Fibroblast of skin of right biceps (primary cell): Measurements from ENCODE around the gene NLRP5.
"Not testable (repeated sequence)": the region's sequence is repeated elsewhere in the genome, so short reads cannot be mapped to it uniquely, and the experiment has no call there.

ENCODE experiments used
- DNase-seq: peaks from one replicate; pipeline ENCODE4 v3.0.0-alpha.2; 2013

NLRP5 gene

GRCh38 chr19:55986487-55986886 lies at the start of gene NLRP5:
TSS of gene NLRP5 (plus strand) at chr19:55986775.
- DNase-seq = no peak

GRCh38 chr19:55939206-55939605 lies 47.4 kb upstream of the NLRP5 start:
- DNase-seq = no peak

- no peak for DNase-seq
These were observed 46.3 kb upstream of the NLRP5 start for GRCh38 chr19:55940306-55940705.

GRCh38 chr19:55947532-55947931 lies 39.0 kb upstream of the NLRP5 start, which contains the start of gene NLRP8:
TSS of gene NLRP8 (plus strand) at chr19:55947832.
- DNase-seq = no peak

- not testable (repeated sequence) for DNase-seq
These were observed 36.0 kb upstream of the NLRP5 start for GRCh38 chr19:55950566-55950965.

GRCh38 chr19:55956431-55956830 lies 30.1 kb upstream of the NLRP5 start:
- no peak for DNase-seq

- no peak for DNase-seq
These were observed 28.2 kb upstream of the NLRP5 start for GRCh38 chr19:55958356-55958755.

GRCh38 chr19:55959996-55960675 lies 26.4 kb upstream of the NLRP5 start:
- DNase-seq = no peak

- no peak for DNase-seq
These were observed 24.4 kb upstream of the NLRP5 start for GRCh38 chr19:55962186-55962585.

- DNase-seq = no peak
These were observed 12.6 kb upstream of the NLRP5 start for GRCh38 chr19:55973982-55974381.

- DNase-seq = no peak
These were observed 6.2 kb upstream of the NLRP5 start for GRCh38 chr19:55980415-55980814.

GRCh38 chr19:55985254-55985653 lies 1.3 kb upstream of the NLRP5 start:
- no peak for DNase-seq

- no peak for DNase-seq
These were observed 4.3 kb downstream of the NLRP5 start for GRCh38 chr19:55990831-55991230.

- DNase-seq = no peak
These were observed 6.9 kb downstream of the NLRP5 start for GRCh38 chr19:55993492-55993891.

GRCh38 chr19:56014765-56015164 lies 28.2 kb downstream of the NLRP5 start:
- no peak for DNase-seq

GRCh38 chr19:56015756-56016155 lies 29.2 kb downstream of the NLRP5 start:
- DNase-seq = no peak

- not testable (repeated sequence) for DNase-seq
These were observed 32.8 kb downstream of the NLRP5 start for GRCh38 chr19:56019325-56019724.

GRCh38 chr19:56020355-56020975 lies 33.9 kb downstream of the NLRP5 start:
- DNase-seq = not testable (repeated sequence)

- DNase-seq = no peak
These were observed 40.2 kb downstream of the NLRP5 start for GRCh38 chr19:56026769-56027168.

- no peak for DNase-seq
These were observed 67.0 kb downstream of the NLRP5 start for GRCh38 chr19:56053596-56053995.

GRCh38 chr19:56066152-56067023 lies 79.8 kb downstream of the NLRP5 start:
- peak; percentile 31 for DNase-seq

GRCh38 chr19:56069642-56070041 lies 83.1 kb downstream of the NLRP5 start:
- DNase-seq = no peak

- DNase-seq = no peak
These were observed 84.6 kb downstream of the NLRP5 start for GRCh38 chr19:56071151-56071550.

GRCh38 chr19:56076498-56076897 lies 89.9 kb downstream of the NLRP5 start:
- DNase-seq = peak; percentile 42
